HCT116 (cell line): ENCODE data around the gene PYGB. TPM values are rescaled to one million over a fixed set of nuclear protein-coding genes. Genes with fewer than 3 reads are reported as not detected.

Experiments
- ATAC-seq: fragments of 200-7000 bp; cut with Tn5 transposase; 2 replicates; pipeline ENCODE4 v1.9.1; 2020; ENCODE audit warnings: mild to moderate bottlenecking, moderate library complexity
- BruUV-seq: library from RNA; stranded (reverse); fragments of 400-500 nt; replicated peaks from 2 replicates; lab custom pipeline; 2021; lab: Mats Ljungman, UMichigan
- CTCF ChIA-PET: fragments of 300-600 bp; sonication (Branson Sonifier 250); formaldehyde crosslinking; loops from one replicate; lab custom pipeline; 2021; ENCODE audit warnings: antibody characterized with exemption; lab: Charles Lee
- POLR2A ChIA-PET: fragments of 300-600, 350-600 bp; sonication (Branson Sonifier 250); formaldehyde crosslinking; loops from one replicate; lab custom pipeline; 2021; ENCODE audit warnings: antibody characterized with exemption; lab: Charles Lee
- RAD21 ChIA-PET, 2 experiments: fragments of 300-600 bp; sonication (Branson Sonifier 250); formaldehyde crosslinking; loops; one replicate each; lab custom pipeline; 2023; ENCODE audit warnings: low total read pairs in 2 of 2; ENCODE audit not compliant: uncharacterized antibody in 2 of 2, unreplicated experiment in 2 of 2, low non-redundant PET in 1 of 2; lab: Charles Lee
- DNase-seq: peaks from one replicate; pipeline ENCODE4 v3.0.0-alpha.2; 2010; ENCODE audit warnings: low read depth, low spot score
- H2AFZ ChIP-seq: fragments of 200-600 bp; shearing (Covaris generic), sonication (generic); 2 replicates; pipeline ENCODE4 v1.6.1; 2017; ENCODE audit warnings: low read depth, mixed run types, mixed read lengths, antibody characterized with exemption, low read length; ENCODE audit not compliant: poor library complexity, severe bottlenecking
- H3K27ac ChIP-seq: 2 replicates; pipeline ENCODE4 v1.5.1; 2012; ENCODE audit warnings: low read depth, low read length
- H3K27me3 ChIP-seq: fragments of 200-600 bp; sonication (generic); 2 replicates; pipeline ENCODE4 v1.6.1; 2016; ENCODE audit warnings: mixed run types, low read length, mixed read lengths; ENCODE audit not compliant: insufficient read depth
- H3K36me3 ChIP-seq, 2 experiments: fragments of 200-500 bp in 1 of 2; fragments of 200-600 bp in 1 of 2; sonication (Bioruptor generic) in 1 of 2; sonication (generic) in 1 of 2; 2 replicates each; pipeline versions ENCODE4 v1.5.1 to v1.6.1; 2014 to 2016; ENCODE audit warnings: low read length in 2 of 2, inconsistent platforms in 1 of 2, mixed read lengths in 1 of 2, mixed run types in 1 of 2; ENCODE audit not compliant: insufficient read depth in 2 of 2, control insufficient read depth in 1 of 2
- H3K4me1 ChIP-seq, 2 experiments: fragments of 200-600 bp in 1 of 2; sonication (generic) in 1 of 2; 2 replicates each; pipeline versions ENCODE4 v1.5.1 to v1.6.1; 2012 to 2017; ENCODE audit warnings: low read length in 2 of 2, inconsistent platforms in 1 of 2, mild to moderate bottlenecking in 1 of 2, mixed read lengths in 1 of 2, mixed run types in 1 of 2, moderate library complexity in 1 of 2; ENCODE audit not compliant: insufficient read depth in 2 of 2, control insufficient read depth in 1 of 2
- H3K4me2 ChIP-seq: fragments of 200-600 bp; sonication (generic); 2 replicates; pipeline ENCODE4 v1.6.1; 2017; ENCODE audit warnings: mixed run types, low read length, mixed read lengths
- H3K4me3 ChIP-seq, 2 experiments: fragments of 200-600 bp in 1 of 2; sonication (generic) in 1 of 2; replicated peaks in 1 of 2; 2 replicates each; pipeline ENCODE4 v1.5.1; 2011 to 2016; ENCODE audit warnings: low read length in 2 of 2, control low read depth in 1 of 2, low read depth in 1 of 2, mild to moderate bottlenecking in 1 of 2, mixed read lengths in 1 of 2, mixed run types in 1 of 2
- H3K79me2 ChIP-seq: fragments of 200-600 bp; sonication (generic); 2 replicates; pipeline ENCODE4 v1.6.1; 2017; ENCODE audit warnings: mild to moderate bottlenecking, mixed run types, low read length, moderate library complexity, mixed read lengths; ENCODE audit not compliant: insufficient read depth
- H3K9ac ChIP-seq: fragments of 200-600 bp; sonication (generic); 2 replicates; pipeline ENCODE4 v1.6.1; 2016; ENCODE audit warnings: low read length, mixed read lengths
- H3K9me2 ChIP-seq: fragments of 200-600 bp; sonication (generic), shearing (Covaris generic); 2 replicates; pipeline ENCODE4 v1.6.1; 2017; ENCODE audit warnings: mixed run types, mild to moderate bottlenecking, moderate library complexity; ENCODE audit not compliant: insufficient read depth
- H3K9me3 ChIP-seq, 2 experiments: fragments of 200-500 bp in 1 of 2; fragments of 200-600 bp in 1 of 2; sonication (Bioruptor generic) in 1 of 2; sonication (generic) in 1 of 2; 2 replicates each; pipeline ENCODE4 v1.6.1; 2014 to 2017; ENCODE audit warnings: low read length in 2 of 2, mixed read lengths in 2 of 2, inconsistent platforms in 1 of 2, low read depth in 1 of 2, mild to moderate bottlenecking in 1 of 2, mixed run types in 1 of 2, moderate library complexity in 1 of 2; ENCODE audit not compliant: control insufficient read depth in 1 of 2, insufficient read depth in 1 of 2
- H4K20me1 ChIP-seq: fragments of 200-600 bp; sonication (generic), shearing (Covaris generic); 2 replicates; pipeline ENCODE4 v1.6.1; 2017; ENCODE audit warnings: mixed run types, mild to moderate bottlenecking, moderate library complexity; ENCODE audit not compliant: insufficient read depth
- ATF3 ChIP-seq: IDR thresholded peaks from 2 replicates; pipeline ENCODE4 v1.6.1; 2012
- CBX3 ChIP-seq: IDR thresholded peaks from 2 replicates; pipeline ENCODE4 v1.6.1; 2012; ENCODE audit warnings: low read depth
- CEBPB ChIP-seq: IDR thresholded peaks from 2 replicates; pipeline ENCODE4 v1.6.1; 2012; ENCODE audit warnings: low read depth
- EGR1 ChIP-seq: IDR thresholded peaks from 2 replicates; pipeline ENCODE4 v1.6.1; 2012; ENCODE audit warnings: low read depth
- EZH2 ChIP-seq: fragments of 200-600 bp; sonication (generic); IDR thresholded peaks from 2 replicates; pipeline ENCODE4 v1.6.1; 2017; ENCODE audit warnings: antibody characterized with exemption, mixed run types
- EZH2phosphoT487 ChIP-seq: fragments of 200-600 bp; IDR thresholded peaks from 2 replicates; pipeline ENCODE4 v1.6.1; 2018; ENCODE audit warnings: antibody characterized with exemption, borderline replicate concordance
- FOSL1 ChIP-seq: IDR thresholded peaks from 2 replicates; pipeline ENCODE4 v1.6.1; 2012; ENCODE audit warnings: low read depth
- JUND ChIP-seq: IDR thresholded peaks from 2 replicates; pipeline ENCODE4 v1.6.1; 2012
- MAX ChIP-seq: IDR thresholded peaks from 2 replicates; pipeline ENCODE4 v1.6.1; 2012
- POLR2AphosphoS5 ChIP-seq: IDR thresholded peaks from 2 replicates; pipeline ENCODE4 v1.6.1; 2011; ENCODE audit warnings: mild to moderate bottlenecking, low read depth, low read length, moderate library complexity
- RAD21 ChIP-seq: IDR thresholded peaks from 2 replicates; pipeline ENCODE4 v1.6.1; 2012; ENCODE audit warnings: low read depth, mild to moderate bottlenecking
- REST ChIP-seq: IDR thresholded peaks from 2 replicates; pipeline ENCODE4 v1.6.1; 2012; ENCODE audit warnings: low read depth
- SIN3A ChIP-seq: IDR thresholded peaks from 2 replicates; pipeline ENCODE4 v1.6.1; 2012; ENCODE audit warnings: low read depth
- SRF ChIP-seq: IDR thresholded peaks from 2 replicates; pipeline ENCODE4 v1.6.1; 2012; ENCODE audit warnings: low read depth
- TCF7L2 ChIP-seq: IDR thresholded peaks from 2 replicates; pipeline ENCODE4 v1.7.0; 2011; ENCODE audit warnings: borderline replicate concordance, inconsistent platforms; ENCODE audit not compliant: insufficient read depth, insufficient read length; ENCODE audit errors: extremely low read depth
- ZBTB33 ChIP-seq: IDR thresholded peaks from 2 replicates; pipeline ENCODE4 v1.6.1; 2011; ENCODE audit warnings: mild to moderate bottlenecking, low read length, moderate library complexity; ENCODE audit not compliant: insufficient replicate concordance; ENCODE audit errors: extremely low read depth
- ZFX ChIP-seq: fragments of 450-650 bp; IDR thresholded peaks from 2 replicates; pipeline ENCODE4 v1.6.1; 2017
- intact Hi-C: fragments of 100-400 bp; cut with micrococcal nuclease; formaldehyde crosslinking; loops from 2 replicates; pipeline ENCODE4 v1.10.0; 2022
- total RNA-seq: library from RNA; stranded (reverse); gene quantifications from one replicate; pipeline ENCODE4 v1.2.1, GENCODE V29; 2021; ENCODE audit not compliant: unreplicated experiment

The PYGB gene
- total RNA-seq, 1 experiment from 2014 or later = 87.8 TPM

GRCh38 chr20:25309395-25310267 lies 61.7 kb downstream of the PYGB start (continued):
- TF ChIP-seq EZH2 = no peak

- RAD21 ChIA-PET = interaction anchor here (0.9 to 1.1 kb wide), 3 partner anchors 63 to 89 kb away, joined by 3 to 6 read pairs (median 4); partner anchors contain the start of gene PYGB (in 1 of the 2)
- no TSS peak for BruUV-seq
- Histone ChIP-seq H3K4me1 (peaks cover 37 to 43% of the 10 kb centered on the region in 2 experiments), H2AFZ (no peak overlapping the region), H3K4me3 (peak overlapping the region; percentile 25 to 53), H3K36me3 (no peaks in the 10 kb centered on the region), H3K9ac (peak overlapping the region; percentile 66), H3K27ac (peak overlapping the region; percentile 79), H3K79me2 (no peaks in the 10 kb centered on the region), H3K9me3 (no peaks in the 10 kb centered on the region), H3K4me2 (peak overlapping the region; percentile 93), H3K9me2 (no peaks in the 10 kb centered on the region), H4K20me1 (no peaks in the 10 kb centered on the region), H3K27me3 (no peaks in the 10 kb centered on the region)
- ATAC-seq (peak; percentile 76), DNase-seq (peak; percentile 73)
- intact Hi-C loops = loop anchor here (2.0 to 5.0 kb wide), 2 partner anchors 80 to 318 kb away; partner anchors contain the start of genes ABHD12 and APMAP
- POLR2A ChIA-PET = interaction anchor here (0.9 to 1.2 kb wide), 2 partner anchors 80 to 97 kb away, joined by 3 to 5 read pairs; partner anchors contain the start of genes ABHD12 and GINS1
- CTCF ChIA-PET = interaction anchor here (2.3 kb wide), 1 partner anchor 88 kb away, joined by 22 read pairs; no protein-coding TSS in a partner anchor
- TF ChIP-seq EZH2 = no peak
- TF ChIP-seq CBX3 = peak; percentile 59; the same call in 1 of the 2 replicates
- no peak for TF ChIP-seq EGR1
- TF ChIP-seq CEBPB = no peak
- TF ChIP-seq EZH2phosphoT487 = no peak
- TF ChIP-seq FOSL1 = peak; percentile 81
- TF ChIP-seq REST = no peak
- TF ChIP-seq JUND = peak; percentile 88
- peak; percentile 58; the same call in 1 of the 2 replicates for TF ChIP-seq ATF3
- no peak for TF ChIP-seq TCF7L2
- TF ChIP-seq ZBTB33 = no peak
- TF ChIP-seq SIN3A = no peak
- TF ChIP-seq POLR2AphosphoS5 = no peak; the same call in 1 of the 2 replicates
- peak; percentile 83 for TF ChIP-seq RAD21
- TF ChIP-seq SRF = no peak
- TF ChIP-seq MAX = peak; percentile 45
- TF ChIP-seq ZFX = no peak
Observed at GRCh38 chr20:25310268-25310920, 62.5 kb downstream of the PYGB start.
